Activated CD4-positive, alpha-beta T cell treated with anti-CD3 and anti-CD28 coated beads, Interleukin-2, amount 50 U/mL, for 48 hours (primary cell): Measurements from ENCODE around the gene EPG5.
A peak's percentile ranks its signal among the peaks of the same experiment; 100 is the strongest.
"Not testable (repeated sequence)": the region's sequence is repeated elsewhere in the genome, so short reads cannot be mapped to it uniquely, and the experiment has no call there.

Experiments
- DNase-seq, 2 experiments: peaks; one replicate each; pipeline ENCODE4 v3.0.0-alpha.2; 2020

The EPG5 gene, protein sequence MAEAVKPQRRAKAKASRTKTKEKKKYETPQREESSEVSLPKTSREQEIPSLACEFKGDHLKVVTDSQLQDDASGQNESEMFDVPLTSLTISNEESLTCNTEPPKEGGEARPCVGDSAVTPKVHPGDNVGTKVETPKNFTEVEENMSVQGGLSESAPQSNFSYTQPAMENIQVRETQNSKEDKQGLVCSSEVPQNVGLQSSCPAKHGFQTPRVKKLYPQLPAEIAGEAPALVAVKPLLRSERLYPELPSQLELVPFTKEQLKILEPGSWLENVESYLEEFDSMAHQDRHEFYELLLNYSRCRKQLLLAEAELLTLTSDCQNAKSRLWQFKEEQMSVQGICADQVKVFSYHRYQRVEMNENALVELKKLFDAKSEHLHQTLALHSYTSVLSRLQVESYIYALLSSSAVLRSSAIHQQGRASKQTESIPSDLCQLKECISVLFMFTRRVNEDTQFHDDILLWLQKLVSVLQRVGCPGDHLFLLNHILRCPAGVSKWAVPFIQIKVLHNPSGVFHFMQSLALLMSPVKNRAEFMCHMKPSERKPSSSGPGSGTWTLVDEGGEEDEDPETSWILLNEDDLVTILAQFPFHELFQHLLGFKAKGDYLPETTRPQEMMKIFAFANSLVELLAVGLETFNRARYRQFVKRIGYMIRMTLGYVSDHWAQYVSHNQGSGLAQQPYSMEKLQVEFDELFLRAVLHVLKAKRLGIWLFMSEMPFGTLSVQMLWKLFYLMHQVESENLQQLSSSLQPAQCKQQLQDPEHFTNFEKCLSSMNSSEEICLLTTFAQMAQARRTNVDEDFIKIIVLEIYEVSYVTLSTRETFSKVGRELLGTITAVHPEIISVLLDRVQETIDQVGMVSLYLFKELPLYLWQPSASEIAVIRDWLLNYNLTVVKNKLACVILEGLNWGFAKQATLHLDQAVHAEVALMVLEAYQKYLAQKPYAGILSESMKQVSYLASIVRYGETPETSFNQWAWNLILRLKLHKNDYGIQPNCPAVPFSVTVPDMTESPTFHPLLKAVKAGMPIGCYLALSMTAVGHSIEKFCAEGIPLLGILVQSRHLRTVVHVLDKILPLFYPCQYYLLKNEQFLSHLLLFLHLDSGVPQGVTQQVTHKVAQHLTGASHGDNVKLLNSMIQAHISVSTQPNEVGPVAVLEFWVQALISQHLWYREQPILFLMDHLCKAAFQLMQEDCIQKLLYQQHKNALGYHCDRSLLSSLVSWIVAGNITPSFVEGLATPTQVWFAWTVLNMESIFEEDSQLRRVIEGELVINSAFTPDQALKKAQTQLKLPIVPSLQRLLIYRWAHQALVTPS (N-terminal part only)

DNA sequence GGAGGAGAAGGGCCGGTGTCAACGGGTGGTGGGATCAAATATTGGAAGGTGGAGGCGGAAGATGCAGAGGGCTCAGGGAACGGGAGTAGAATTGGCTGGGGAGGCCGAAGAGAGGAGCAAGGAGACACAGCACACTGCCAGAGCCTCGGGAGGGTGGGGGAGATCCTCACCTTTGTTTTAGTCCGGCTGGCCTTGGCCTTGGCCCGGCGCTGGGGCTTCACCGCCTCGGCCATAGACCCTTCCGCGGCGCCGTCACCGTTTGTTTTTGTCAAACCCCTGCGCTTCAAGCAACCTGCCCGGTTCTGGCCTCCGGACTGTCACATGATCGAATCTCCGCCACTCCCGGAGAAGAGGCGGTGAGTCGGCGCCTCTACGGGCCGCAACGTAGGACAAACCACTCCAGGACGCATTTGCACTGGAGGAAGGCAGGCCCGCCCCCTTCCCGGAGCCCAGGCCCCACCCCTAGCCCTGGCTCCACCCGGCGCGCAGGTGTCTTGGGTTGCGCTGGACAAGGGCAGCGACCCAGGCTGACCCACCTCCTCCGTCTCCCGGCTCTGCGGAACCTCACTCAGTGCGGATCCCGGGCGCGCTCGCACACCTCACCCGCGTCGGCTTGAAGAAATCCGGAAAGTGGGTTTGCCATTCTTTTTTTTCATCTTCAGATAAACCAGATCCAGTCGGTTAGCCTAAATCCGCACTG, at the start of gene EPG5:
EPG5 (minus strand) TSS at position 323 of the 700 bp plus-strand sequence; CDS start at position 233, 90 bp downstream.
- DNase-seq = peak; percentile 95 to 96

DNA sequence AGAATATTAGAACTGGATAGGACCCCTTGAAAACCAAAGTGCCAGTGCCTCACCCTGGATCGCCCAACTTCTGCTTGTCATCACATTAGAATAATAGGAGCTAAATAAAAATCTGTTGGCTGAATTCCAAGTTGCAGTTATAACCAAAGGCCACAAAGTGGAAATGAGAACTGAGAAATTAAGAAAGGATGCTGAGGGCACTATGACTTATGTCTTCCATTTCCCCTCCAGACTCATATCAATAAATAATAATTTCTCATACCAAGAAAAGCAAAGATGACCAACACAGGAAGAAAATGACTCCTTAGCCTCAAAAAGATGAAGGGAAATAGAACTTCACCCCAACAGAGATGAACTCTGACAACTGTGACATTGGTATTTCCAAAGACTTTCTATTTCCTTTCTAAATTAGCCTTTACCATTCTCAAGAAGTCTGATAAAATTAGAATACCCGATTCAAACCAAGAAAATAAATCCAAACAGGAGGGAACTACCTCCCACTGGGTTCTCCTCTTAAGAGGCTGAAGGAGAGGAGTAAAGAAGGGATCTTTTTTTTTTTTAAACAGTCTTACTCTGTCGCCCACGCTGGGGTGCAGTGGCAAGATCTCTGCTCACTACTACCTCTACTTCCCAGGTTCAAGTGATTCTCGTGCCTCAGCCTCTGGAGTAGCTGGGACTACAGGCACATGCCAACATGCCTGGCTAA, 46.5 kb upstream of the EPG5 start:
- peak; percentile 13 to 34 for DNase-seq

- DNase-seq = no peak
Observed at GRCh38 chr18:46010676-46011075, 43.5 kb upstream of the EPG5 start.

GRCh38 chr18:46010050-46010449, 42.9 kb upstream of the EPG5 start:
- no peak for DNase-seq

DNA sequence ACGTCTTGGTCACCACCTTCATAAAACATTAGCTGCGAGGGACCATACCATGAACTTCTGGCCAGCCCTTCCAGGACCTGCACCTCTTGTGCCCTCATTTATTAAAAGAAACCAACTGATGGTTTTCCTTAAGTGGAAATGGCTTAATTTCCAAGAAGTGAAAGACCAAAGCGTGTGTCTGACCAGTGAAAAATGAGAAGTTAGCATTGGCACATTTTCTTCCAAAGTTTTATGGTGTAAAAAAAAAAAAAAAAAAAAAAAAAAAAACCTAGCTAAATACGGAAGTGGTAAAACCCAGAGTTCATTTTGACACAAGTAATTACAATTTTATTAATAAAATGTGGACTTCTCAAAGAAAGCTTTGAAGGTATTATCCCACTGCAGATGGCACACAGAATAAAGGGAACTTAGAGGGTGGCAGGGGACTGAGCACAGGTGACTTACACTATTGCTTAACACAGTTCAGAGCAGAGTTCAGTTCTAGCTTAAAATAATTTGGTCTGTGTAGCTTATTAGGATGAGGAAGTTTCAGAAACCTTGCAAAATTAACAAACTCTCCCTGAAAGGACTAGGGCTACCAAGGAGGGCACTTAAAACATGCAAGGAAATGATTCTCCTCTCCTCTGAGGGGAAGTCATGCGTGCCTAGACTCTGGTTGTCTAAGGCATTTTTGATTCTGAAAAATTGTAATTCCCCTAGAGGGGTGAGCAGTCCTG, 42.2 kb upstream of the EPG5 start:
- DNase-seq = no peak

DNA sequence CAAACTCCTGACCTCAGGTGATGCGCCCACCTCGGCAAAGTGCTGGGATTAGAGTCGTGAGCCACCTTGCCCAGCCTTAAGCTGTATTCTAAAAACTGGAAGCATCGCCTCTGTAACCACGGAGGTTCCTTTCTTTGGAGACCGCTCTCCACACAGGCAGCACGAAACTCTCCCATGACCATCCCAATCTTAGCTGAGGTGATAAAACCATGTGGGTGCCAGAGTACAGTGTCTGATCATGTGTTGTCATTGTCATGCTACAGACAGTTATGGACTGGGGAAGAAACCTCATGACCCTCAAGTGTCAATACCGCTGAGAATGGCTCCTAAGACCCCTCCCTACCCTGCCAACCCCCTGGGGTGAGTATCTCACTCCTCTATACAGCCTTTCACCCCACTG, 41.4 kb upstream of the EPG5 start:
- no peak for DNase-seq

DNA sequence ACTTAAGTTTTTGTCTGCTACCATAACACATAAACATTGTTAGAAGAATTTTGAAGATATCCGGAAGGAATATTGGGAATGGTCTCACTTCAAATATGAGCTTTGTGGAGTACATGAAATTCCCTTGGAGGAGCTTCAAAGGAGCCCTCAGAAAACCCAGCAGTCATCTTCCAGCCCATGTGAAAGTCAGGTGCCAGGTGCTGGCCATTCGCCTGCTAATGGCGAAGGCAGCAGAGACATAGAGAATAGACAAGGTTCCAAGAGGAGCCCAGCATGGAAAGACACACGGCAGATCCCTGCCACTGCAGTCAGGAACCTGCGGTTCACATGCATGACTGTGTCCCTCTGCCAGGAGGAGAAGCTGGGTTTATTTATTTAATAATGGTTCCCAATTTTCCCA, 40.0 kb upstream of the EPG5 start:
- DNase-seq = no peak

DNA sequence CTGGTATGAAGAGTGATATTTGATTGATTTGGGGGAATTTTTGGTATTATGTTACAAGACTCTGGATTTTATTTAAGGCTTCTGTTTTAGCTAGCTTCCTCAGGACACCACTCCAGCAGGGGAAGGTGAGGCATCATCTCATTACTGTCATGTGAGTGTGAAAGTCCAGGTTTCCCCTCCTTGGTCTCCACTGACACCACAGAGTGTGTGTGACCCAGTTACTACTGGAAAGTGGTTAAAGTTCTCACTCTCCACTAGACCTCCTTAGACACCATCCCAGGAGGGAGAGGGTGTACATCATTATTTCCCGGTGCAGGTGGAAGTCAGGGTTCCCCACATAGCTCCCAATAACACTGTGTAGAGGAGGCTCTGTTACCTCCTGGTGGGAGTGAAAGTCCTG, 35.8 kb upstream of the EPG5 start:
- DNase-seq = no peak

DNA sequence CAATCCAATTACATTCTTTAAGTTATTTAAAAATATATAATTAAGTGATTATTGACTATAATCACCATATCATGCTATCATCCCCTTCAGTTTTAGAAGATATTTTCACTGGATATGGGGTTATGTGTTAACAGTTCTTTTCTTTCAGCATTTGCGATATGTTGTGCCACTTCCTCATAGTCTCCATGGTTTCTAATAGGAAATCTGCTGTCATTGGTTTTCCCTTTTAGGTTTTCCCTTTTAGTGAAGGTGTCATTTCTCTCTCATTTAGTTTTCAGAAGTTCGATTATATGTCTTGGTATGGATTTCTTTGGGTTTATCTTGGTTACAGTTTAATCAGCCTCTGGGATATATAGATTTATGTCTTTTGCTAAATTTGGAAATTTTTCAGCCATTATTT, 34.8 kb upstream of the EPG5 start:
- DNase-seq = no peak

GRCh38 chr18:46001074-46001473, 33.9 kb upstream of the EPG5 start:
- DNase-seq = no peak

DNA sequence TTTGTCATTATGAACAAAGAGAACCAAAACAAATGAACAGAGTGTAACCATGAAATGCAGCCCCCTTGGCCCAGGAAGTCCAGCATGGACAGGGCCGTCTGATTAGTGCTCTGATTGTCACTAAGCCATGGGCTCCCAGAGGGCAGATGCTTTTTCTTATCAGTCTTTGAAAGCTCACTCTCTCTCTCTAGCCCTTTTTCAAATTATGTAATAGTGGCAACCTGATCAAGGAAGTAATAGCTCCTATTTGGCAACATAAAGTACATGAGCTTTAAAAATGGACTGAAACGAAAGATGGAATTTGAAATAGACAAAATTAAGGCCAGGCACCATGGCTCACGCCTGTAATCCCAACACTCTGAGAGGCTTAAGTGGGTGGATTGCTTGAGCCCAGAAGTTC, 32.4 kb upstream of the EPG5 start:
- no peak for DNase-seq

GRCh38 chr18:45998244-45998643, 31.1 kb upstream of the EPG5 start:
- DNase-seq = peak in 1 of 2 experiments; percentile 14

DNA sequence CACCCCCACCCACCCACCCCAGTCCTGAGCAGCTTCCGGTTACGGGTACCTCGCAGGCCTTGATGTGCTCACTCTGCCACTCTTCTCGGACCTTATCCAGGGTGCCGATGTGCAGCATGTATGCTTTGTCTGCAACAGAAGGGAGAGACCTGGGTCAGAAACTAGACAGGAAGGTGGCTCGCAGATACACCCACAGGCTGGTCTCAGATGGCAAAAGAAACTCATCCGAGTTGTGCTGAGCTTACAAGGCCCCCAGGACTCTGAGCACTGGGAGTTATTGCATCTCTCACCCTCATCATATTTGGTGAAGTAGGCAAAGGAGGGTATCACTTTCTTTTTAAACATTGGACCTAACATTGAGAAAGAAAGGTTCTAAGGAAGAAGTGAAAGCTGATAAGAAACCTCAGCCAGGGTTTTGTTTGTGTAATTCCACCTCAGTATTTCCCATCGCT, 30.6 kb upstream of the EPG5 start:
- peak; percentile 36 to 51 for DNase-seq

DNA sequence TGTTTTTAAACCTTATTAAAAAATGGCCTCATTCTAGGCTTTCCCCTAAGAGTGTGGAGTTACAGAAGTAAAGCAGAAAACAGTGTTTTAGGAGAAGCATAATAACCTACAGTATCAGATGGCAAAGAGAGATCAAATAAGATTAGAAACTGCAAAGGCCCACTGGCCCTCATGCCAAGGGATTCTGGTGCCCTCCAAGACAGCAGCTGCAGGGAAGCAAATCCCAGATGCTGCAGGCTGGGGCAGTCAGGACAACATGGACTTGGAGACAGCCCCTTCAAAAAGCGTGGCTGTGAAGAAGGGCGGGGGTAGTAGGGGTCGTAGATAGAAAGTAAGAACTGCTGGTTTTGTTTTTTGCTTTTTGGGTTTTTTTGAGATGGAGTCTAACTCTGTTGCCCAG, 28.3 kb upstream of the EPG5 start:
- no peak for DNase-seq

DNA sequence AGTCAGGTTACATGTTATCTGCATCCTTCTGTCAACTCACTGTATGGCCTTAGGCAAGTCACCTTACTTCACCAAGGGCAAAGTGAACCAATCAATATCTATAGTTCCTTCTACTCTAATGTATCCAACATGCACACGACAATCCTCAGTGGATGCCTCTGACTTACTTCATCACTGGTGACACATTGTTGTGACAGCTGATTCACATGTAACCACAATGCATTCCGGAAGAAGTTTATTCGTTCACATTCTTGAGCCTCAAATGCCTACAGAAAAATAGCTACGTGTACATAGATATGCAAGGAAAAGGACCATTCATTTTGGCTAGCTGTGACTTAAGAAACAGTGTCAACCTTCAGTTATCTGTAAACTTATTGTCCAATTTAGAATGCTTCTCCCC, 26.3 kb upstream of the EPG5 start:
- no peak for DNase-seq

DNA sequence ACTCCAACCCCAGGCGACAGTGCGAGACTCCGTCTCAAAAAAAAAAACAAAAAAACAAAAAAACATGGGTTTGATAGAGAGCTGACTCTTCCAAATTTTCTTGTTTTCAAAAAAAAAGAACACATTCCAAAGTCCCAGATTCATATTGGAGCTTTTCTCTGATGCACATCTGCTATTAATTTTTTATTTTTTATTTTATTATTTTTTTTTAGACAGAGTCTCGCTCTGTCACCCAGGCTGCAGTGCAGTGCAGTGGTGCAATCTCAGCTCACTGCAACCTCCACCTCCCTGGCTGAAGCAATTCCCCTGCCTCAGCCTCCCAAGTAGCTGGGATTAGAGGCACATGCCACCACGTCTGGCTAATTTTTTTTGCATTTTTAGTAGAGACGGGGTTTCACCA, 25.4 kb upstream of the EPG5 start:
- not testable (repeated sequence) for DNase-seq

- no peak for DNase-seq
Observed at GRCh38 chr18:45991788-45992187, 24.7 kb upstream of the EPG5 start.

DNA sequence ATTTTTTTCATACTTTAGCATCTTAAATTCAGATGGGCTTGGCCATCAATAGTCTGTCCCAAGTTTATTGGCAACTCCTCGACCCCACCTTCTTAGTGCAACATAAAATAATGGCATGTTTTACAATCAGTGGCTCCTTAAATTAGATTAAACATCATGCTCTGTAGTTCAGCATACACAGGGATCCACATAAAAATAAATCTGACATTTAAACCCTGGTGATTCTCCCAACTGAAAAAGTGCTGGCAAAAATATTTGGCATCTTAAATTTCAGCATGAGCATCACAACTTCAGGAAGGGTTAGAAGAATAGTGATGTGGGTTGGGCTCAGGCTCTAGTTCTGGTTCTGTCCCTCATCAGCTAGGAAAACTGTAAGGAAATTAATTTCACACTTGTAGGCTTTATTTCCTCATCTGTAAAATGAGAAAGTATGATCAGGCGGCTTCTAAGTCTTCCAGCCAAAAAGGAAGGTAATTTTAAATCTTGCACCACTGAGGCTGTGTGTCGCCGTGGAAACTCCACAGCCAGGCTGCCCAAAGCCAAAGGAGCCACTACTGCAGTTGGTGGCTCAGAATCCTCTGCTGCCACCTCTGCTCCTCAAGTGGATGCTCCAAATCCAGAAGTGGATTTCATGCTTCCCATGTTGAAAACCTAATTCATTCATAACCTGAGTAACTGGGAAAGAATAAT, 17.6 kb upstream of the EPG5 start:
- no peak for DNase-seq

- DNase-seq = no peak
Observed at GRCh38 chr18:45981821-45982220, 14.7 kb upstream of the EPG5 start.

DNA sequence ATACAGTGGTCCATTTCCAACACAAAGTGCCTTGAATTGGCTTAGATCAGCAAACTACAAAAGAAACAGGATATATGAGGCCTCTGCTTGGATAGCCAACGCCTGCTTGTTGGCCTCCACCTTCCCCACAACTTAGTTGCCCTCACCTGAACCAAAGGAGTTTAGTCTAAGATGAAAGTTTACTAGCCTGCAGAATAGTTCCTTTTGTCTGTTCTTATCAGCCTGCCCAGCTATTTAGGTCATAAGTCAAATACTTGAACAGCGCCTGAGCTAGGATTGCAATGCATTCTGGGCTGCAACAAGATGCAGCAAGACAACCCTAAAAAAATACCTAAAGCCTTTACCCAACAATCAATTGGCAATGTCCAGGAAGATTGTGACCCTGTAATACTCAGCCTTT, 13.1 kb upstream of the EPG5 start:
- no peak for DNase-seq
